Measurements from ENCODE around the gene DUOX1. TPM values are rescaled to one million over a fixed set of nuclear protein-coding genes. Genes with fewer than 3 reads are reported as not detected.

Gene DUOX1
- polyA plus RNA-seq, 1 of the 3 experiments (the other 2 are of a cell fraction): not detected

DNA sequence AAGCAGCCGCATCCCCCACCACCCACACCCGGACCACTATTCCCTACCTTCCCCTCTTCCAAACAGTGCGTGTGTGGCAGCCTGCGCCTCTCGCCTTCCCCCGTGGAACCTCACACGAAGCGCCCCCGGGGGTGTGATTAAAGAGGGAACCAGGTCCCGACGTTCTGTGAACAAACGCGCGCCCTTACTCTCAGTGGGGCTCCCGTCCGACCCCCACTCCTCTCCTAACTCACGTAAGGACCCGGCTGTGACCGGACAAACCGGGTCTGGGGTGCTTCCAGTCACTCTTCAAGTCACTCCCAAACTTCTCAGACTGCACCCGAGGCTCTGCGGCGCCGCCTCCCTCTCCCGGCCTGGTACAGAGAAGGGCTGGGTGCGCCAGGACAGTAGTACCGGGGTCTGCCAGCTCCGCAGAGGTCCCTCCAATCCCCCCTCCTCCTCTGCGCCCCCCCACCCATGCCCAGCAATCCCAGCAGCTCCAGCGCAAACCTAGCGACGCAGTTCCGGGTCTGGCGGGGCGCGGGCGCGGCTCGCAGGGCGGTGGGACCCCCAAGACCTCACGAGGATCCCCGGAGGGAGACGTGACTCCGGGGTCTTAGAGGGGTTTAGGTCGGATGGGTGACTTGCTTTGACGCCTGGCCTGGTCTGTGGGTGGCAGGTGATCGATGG, 689 bp upstream of the DUOX1 start:
- Histone ChIP-seq H3F3A (replicated peaks; ENCODE audit: insufficient read depth) (no peaks in the 10 kb centered on the region), H4K20me1 (ENCODE audit: insufficient read depth) (no peaks in the 10 kb centered on the region), H2AFZ (ENCODE audit: low read depth) (no peak overlapping the region), H3K4me2 (no peak overlapping the region), H3K4me1 (ENCODE audit: control insufficient read depth in 1 of 2, insufficient read depth in 2 of 2, low read depth in 1 of 2, low read length in 1 of 2) (peaks cover 0 to 15% of the 10 kb centered on the region in 2 experiments; a peak in 1 of 4 replicates), H3K79me2 (ENCODE audit: insufficient read depth) (no peaks in the 10 kb centered on the region), H3K9me3 (no peaks in the 10 kb centered on the region), H3K27ac (ENCODE audit: low read depth in 2 of 2, low read length in 1 of 2) (no peak overlapping the region), H3K9me2 (no peaks in the 10 kb centered on the region), H3K9ac (no peak overlapping the region), H3K27me3 (ENCODE audit: insufficient read depth) (peaks cover 10% of the 10 kb centered on the region; the same call in 1 of the 2 replicates), H3K4me3 (ENCODE audit: low read depth in 2 of 2, low read length in 1 of 2) (no peak overlapping the region), H3K36me3 (replicated peaks in 1 of 2; ENCODE audit: control insufficient read depth in 1 of 2, insufficient read depth in 2 of 2, low read length in 1 of 2) (no peaks in the 10 kb centered on the region)
- WGBS (ENCODE audit: low lambda C conversion rate): 65% methylated on average over 35 of the region's 47 CpGs
- POLR2A ChIA-PET: interaction anchor here (0.6 kb wide), 1 partner anchor 17 kb away, joined by 3 read pairs; no protein-coding TSS in a partner anchor
- TF ChIP-seq NRF1 (IDR thresholded peaks at IDR 0.05; ENCODE audit: low read depth, low read length): no peak
- DNase-seq: no peak
- CTCF ChIA-PET: interaction anchor here (1.1 to 6.0 kb wide), 2 partner anchors 11 to 328 kb away, joined by 4 to 52 read pairs; no protein-coding TSS in a partner anchor

DNA sequence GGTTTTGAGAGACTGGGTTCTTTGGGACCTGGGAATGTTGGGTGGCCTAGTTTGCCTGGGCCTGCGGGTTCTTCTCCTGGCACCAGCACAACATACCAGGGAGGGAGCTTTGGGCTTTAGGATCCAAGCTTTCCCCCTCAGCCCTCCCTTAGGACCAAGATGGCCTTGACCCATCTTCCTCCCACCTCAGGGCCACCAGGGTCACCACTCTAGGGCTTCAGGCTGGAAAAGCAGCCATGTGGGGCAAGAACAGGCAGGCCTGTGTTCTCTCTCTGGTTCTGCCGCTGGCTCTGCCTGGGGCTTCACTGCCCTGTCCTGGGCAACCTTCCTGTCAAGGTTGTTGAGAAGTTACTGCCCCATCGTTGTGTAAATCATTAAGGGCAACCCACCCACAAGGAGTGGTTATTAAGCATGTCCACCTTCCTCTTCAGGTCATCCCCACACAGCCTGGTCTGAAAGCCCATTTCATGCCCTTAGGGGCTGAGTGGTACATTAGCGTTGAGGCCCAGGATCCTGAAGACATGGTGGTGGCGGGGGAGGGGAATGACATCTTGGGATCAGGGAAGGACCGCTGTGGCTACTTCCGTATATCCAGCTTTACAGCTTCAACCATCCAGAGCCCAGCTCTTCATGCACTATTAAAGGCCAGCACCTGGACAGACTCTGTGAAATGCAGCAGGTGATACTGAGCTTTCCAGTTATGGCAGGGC, 652 bp downstream of the DUOX1 start:
- Histone ChIP-seq H4K20me1 (ENCODE audit: insufficient read depth) (no peaks in the 10 kb centered on the region), H3K27ac (ENCODE audit: low read depth in 2 of 2, low read length in 1 of 2) (no peak overlapping the region), H3K79me2 (ENCODE audit: insufficient read depth) (no peaks in the 10 kb centered on the region), H3K36me3 (replicated peaks in 1 of 2; ENCODE audit: control insufficient read depth in 1 of 2, insufficient read depth in 2 of 2, low read length in 1 of 2) (no peaks in the 10 kb centered on the region), H3K9me2 (no peaks in the 10 kb centered on the region), H3K4me1 (ENCODE audit: control insufficient read depth in 1 of 2, insufficient read depth in 2 of 2, low read depth in 1 of 2, low read length in 1 of 2) (peaks cover 0 to 15% of the 10 kb centered on the region in 2 experiments; a peak in 1 of 4 replicates), H3K4me2 (no peak overlapping the region), H3F3A (replicated peaks; ENCODE audit: insufficient read depth) (no peaks in the 10 kb centered on the region), H3K9me3 (no peaks in the 10 kb centered on the region), H3K9ac (no peak overlapping the region), H3K27me3 (ENCODE audit: insufficient read depth) (no peaks in the 10 kb centered on the region; the same call in 1 of the 2 replicates), H2AFZ (ENCODE audit: low read depth) (no peak overlapping the region), H3K4me3 (ENCODE audit: low read depth in 2 of 2, low read length in 1 of 2) (no peak overlapping the region)
- TF ChIP-seq NRF1 (IDR thresholded peaks at IDR 0.05; ENCODE audit: low read depth, low read length) (no peak), CHD2 (IDR thresholded peaks at IDR 0.05; ENCODE audit: low read length, partially characterized antibody) (no peak), EP300 (IDR thresholded peaks at IDR 0.05; ENCODE audit: borderline replicate concordance in 1 of 2, low read depth in 1 of 2, low read length in 1 of 2) (no peak), TCF12 (IDR thresholded peaks at IDR 0.05) (no peak), GABPA (IDR thresholded peaks at IDR 0.05; ENCODE audit: low read depth) (no peak), GATA2 (CRISPR knock-in tag; IDR thresholded peaks at IDR 0.05) (no peak), SMC3 (IDR thresholded peaks at IDR 0.05; ENCODE audit: low read depth, low read length) (no peak), TAF1 (IDR thresholded peaks at IDR 0.05; ENCODE audit: borderline replicate concordance, low read depth, low read length) (no peak)
- TF ChIP-seq, protein P1, sequence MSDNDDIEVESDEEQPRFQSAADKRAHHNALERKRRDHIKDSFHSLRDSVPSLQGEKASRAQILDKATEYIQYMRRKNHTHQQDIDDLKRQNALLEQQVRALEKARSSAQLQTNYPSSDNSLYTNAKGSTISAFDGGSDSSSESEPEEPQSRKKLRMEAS (IDR thresholded peaks at IDR 0.05; ENCODE audit: low read depth): no peak
- TF ChIP-seq, protein P2, sequence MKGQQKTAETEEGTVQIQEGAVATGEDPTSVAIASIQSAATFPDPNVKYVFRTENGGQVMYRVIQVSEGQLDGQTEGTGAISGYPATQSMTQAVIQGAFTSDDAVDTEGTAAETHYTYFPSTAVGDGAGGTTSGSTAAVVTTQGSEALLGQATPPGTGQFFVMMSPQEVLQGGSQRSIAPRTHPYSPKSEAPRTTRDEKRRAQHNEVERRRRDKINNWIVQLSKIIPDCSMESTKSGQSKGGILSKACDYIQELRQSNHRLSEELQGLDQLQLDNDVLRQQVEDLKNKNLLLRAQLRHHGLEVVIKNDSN (IDR thresholded peaks at IDR 0.05; ENCODE audit: borderline replicate concordance, low read depth): no peak
- CTCF ChIA-PET: interaction anchor here (0.6 to 6.0 kb wide), 7 partner anchors 9 to 327 kb away, joined by 3 to 52 read pairs (median 5); partner anchors contain the start of genes DUOX2 and DUOXA2
- POLR2A ChIA-PET: no interaction called here
- WGBS (ENCODE audit: low lambda C conversion rate): 88% methylated on average over 7 of the region's 7 CpGs
- no peak for DNase-seq
